ENCODE measurements around the gene SRD5A1. TPM values are rescaled to one million over a fixed set of nuclear protein-coding genes. Genes with fewer than 3 reads are reported as not detected.
A peak's percentile ranks its signal among the peaks of the same experiment; 100 is the strongest.

The SRD5A1 gene
- 21.6 TPM for total RNA-seq (ENCODE audit: unreplicated experiment)
- long read RNA-seq, full-length matches to known transcripts = 7 of 8 reads
- long read RNA-seq, partial matches to known transcripts = 1 of 8 reads
- long read RNA-seq, other reads (novel, unspliced or antisense) = 0 of 8 reads

DNA sequence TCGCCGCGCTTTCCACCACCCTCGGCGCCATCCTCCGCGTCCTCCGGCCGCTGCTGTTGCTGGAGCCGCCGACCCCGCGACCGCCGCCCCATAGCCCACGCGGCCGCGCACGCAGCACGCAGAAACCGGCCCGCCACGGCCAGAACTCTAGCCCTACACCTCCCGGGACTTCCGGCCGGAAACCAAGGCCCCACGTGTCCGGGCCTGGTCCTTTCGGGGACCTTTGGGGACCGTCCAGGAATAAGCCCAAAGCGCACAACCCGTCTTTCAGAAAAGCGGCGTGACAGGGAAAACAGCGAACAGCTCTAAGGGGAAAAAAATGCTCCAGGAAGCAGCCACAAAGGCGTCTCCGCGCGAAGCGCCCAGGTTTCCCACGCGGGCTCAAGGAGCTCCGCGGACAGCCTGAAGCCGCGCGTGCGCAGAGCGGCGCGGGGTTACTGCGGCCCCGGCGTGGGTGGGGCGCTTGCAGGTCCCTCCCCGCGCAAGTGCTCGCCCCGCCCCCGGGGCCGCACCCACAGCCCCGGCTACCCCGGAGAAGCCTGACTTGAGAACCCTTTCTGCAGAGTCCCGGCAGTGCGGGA is at the start of gene SRD5A1, which contains the start of gene NSUN2:
TSS of gene SRD5A1 (plus strand) at position 553 of the 581 bp plus-strand sequence. CDS start 137 bp downstream, outside the sequence.
TSS of gene NSUN2 (minus strand) at position 157 of the 581 bp plus-strand sequence. CDS start at position 92, 65 bp downstream.
- H3K27me3 Mint-ChIP-seq (ENCODE audit: unreplicated experiment) = peaks cover 11% of the 10 kb centered on the region
- H3K27ac Mint-ChIP-seq (ENCODE audit: unreplicated experiment) = peak within 1 kb of the TSS; percentile 98
- H3K4me1 Mint-ChIP-seq (ENCODE audit: unreplicated experiment) = peaks cover 9% of the 10 kb centered on the region
- TF ChIP-seq, protein P1, sequence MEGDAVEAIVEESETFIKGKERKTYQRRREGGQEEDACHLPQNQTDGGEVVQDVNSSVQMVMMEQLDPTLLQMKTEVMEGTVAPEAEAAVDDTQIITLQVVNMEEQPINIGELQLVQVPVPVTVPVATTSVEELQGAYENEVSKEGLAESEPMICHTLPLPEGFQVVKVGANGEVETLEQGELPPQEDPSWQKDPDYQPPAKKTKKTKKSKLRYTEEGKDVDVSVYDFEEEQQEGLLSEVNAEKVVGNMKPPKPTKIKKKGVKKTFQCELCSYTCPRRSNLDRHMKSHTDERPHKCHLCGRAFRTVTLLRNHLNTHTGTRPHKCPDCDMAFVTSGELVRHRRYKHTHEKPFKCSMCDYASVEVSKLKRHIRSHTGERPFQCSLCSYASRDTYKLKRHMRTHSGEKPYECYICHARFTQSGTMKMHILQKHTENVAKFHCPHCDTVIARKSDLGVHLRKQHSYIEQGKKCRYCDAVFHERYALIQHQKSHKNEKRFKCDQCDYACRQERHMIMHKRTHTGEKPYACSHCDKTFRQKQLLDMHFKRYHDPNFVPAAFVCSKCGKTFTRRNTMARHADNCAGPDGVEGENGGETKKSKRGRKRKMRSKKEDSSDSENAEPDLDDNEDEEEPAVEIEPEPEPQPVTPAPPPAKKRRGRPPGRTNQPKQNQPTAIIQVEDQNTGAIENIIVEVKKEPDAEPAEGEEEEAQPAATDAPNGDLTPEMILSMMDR (IDR thresholded peaks at IDR 0.05; ENCODE audit: unreplicated experiment) = no peak
- H3K36me3 Mint-ChIP-seq (ENCODE audit: low read depth, unreplicated experiment) = peaks cover 21% of the 10 kb centered on the region
- H3K9me3 Mint-ChIP-seq (ENCODE audit: unreplicated experiment) = no peaks in the 10 kb centered on the region
- peak within 1 kb of the TSS; percentile 100 for H3K4me3 Mint-ChIP-seq (ENCODE audit: unreplicated experiment)
- peak; percentile 89 for DNase-seq (ENCODE audit: low spot score)

DNA sequence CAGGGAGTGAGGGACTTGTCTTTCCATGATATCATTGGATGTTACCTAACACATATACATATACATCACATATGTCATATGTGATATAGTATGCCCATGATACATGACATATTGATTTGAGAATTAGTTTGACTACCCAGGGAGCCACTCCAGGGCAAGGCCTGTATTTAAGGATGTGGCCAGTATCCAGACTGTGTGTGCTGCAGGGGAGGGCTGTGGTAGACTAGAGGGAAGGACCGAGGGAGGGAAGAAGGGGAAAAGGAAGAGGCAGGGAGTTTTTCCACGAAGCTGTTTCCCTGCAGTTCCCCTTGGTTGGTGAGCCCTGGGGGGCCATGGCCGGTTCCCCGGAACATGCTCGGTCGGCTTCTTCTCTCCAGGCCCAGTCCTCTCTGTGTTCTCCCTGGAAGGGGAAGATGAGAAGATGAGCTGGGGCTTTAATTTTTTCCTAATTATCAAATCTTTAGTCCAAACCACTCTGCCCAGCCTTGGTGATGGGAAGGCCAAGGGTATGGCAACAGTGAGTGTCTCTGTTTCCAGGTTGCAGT is 49.1 kb upstream of the SRD5A1 start:
- Mint-ChIP-seq H3K27ac (ENCODE audit: unreplicated experiment) (no peak overlapping the region), H3K4me3 (ENCODE audit: unreplicated experiment) (no peak overlapping the region), H3K36me3 (ENCODE audit: low read depth, unreplicated experiment) (no peaks in the 10 kb centered on the region), H3K9me3 (ENCODE audit: unreplicated experiment) (no peaks in the 10 kb centered on the region), H3K27me3 (ENCODE audit: unreplicated experiment) (peaks cover 11% of the 10 kb centered on the region), H3K4me1 (ENCODE audit: unreplicated experiment) (peaks cover 13% of the 10 kb centered on the region)
- no peak for DNase-seq (ENCODE audit: low spot score)
- TF ChIP-seq, protein P1 (IDR thresholded peaks at IDR 0.05; ENCODE audit: unreplicated experiment) = no peak

GRCh38 chr5:6584727-6585126 is 48.5 kb upstream of the SRD5A1 start:
- peaks cover 11% of the 10 kb centered on the region for H3K27me3 Mint-ChIP-seq (ENCODE audit: unreplicated experiment)
- TF ChIP-seq, protein P1 (IDR thresholded peaks at IDR 0.05; ENCODE audit: unreplicated experiment) = no peak
- H3K4me1 Mint-ChIP-seq (ENCODE audit: unreplicated experiment) = peaks cover 13% of the 10 kb centered on the region
- H3K36me3 Mint-ChIP-seq (ENCODE audit: low read depth, unreplicated experiment) = no peaks in the 10 kb centered on the region
- H3K27ac Mint-ChIP-seq (ENCODE audit: unreplicated experiment) = no peak overlapping the region
- peak overlapping the region; percentile 57 for H3K4me3 Mint-ChIP-seq (ENCODE audit: unreplicated experiment)
- H3K9me3 Mint-ChIP-seq (ENCODE audit: unreplicated experiment) = no peaks in the 10 kb centered on the region
- DNase-seq (ENCODE audit: low spot score) = no peak

DNA sequence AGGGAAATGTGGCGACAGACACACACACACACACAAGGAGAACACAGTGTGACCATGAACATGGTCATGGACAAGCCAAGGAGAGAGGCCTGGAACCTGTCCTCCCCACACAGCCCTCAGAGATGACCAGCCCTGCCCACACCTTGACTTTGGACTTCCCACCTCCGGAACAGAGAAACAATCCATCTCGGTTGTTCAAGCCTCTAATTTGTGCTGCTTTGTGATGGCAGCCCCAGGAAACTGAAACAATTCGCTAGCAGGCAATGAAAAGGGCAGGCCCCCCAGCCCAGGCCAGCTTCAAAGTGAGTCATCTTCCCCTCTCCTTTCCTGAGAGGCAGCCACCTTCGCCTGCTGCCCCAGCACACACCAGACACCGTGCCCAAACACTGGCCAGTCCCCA is 48.1 kb upstream of the SRD5A1 start:
- Mint-ChIP-seq H3K27ac (ENCODE audit: unreplicated experiment) (no peak overlapping the region), H3K4me3 (ENCODE audit: unreplicated experiment) (peak overlapping the region; percentile 57), H3K36me3 (ENCODE audit: low read depth, unreplicated experiment) (no peaks in the 10 kb centered on the region), H3K4me1 (ENCODE audit: unreplicated experiment) (peaks cover 13% of the 10 kb centered on the region), H3K9me3 (ENCODE audit: unreplicated experiment) (no peaks in the 10 kb centered on the region), H3K27me3 (ENCODE audit: unreplicated experiment) (peaks cover 11% of the 10 kb centered on the region)
- no peak for DNase-seq (ENCODE audit: low spot score)
- TF ChIP-seq, protein P1 (IDR thresholded peaks at IDR 0.05; ENCODE audit: unreplicated experiment) = no peak

Measured in endothelial cell (in vitro differentiated cells).